Measurements from ENCODE around the gene CTR9.

The CTR9 gene

GRCh38 chr11:10763766-10764165 is 12.7 kb downstream of the CTR9 start:
- POLR2A ChIA-PET = no interaction called here
- H3K4me3 ChIP-seq (ENCODE audit: control insufficient read depth in 1 of 7, extremely low read depth in 1 of 7, insufficient read depth in 4 of 7, low read depth in 2 of 7, low read length in 6 of 7) = no peak overlapping the region
- no peak for DNase-seq
- H3K4me1 ChIP-seq (ENCODE audit: control extremely low read depth in 1 of 4, control insufficient read depth in 4 of 4, insufficient read depth in 4 of 4, low read length in 3 of 4) = peaks cover 0 to 14% (median 5%) of the 10 kb centered on the region in 4 experiments
- CTCF ChIA-PET = interaction anchor here (1.2 to 9.9 kb wide), 4 partner anchors 7 to 29 kb away, joined by 3 to 78 read pairs (median 6); no protein-coding TSS in a partner anchor
- H3K9me3 ChIP-seq (ENCODE audit: control extremely low read depth in 1 of 5, control insufficient read depth in 4 of 5, insufficient read depth in 2 of 5, low read depth in 1 of 5, low read length in 4 of 5) = no peaks in the 10 kb centered on the region
- 100% methylated on average over 2 of the region's 4 CpGs for WGBS (ENCODE audit: insufficient coverage)
- no peak overlapping the region for H3K27ac ChIP-seq (ENCODE audit: insufficient read depth in 1 of 2, low read depth in 1 of 2, low read length in 2 of 2, poor library complexity in 1 of 2, severe bottlenecking in 2 of 2)
- H3K27me3 ChIP-seq (replicated peaks in 2 of 5; ENCODE audit: control insufficient read depth in 4 of 5, insufficient read depth in 5 of 5, low read length in 4 of 5) = no peaks in the 10 kb centered on the region
- H3K36me3 ChIP-seq (ENCODE audit: control insufficient read depth in 4 of 4, insufficient read depth in 4 of 4, low read length in 3 of 4) = peaks cover 5 to 59% (median 42%) of the 10 kb centered on the region in 4 experiments

DNA sequence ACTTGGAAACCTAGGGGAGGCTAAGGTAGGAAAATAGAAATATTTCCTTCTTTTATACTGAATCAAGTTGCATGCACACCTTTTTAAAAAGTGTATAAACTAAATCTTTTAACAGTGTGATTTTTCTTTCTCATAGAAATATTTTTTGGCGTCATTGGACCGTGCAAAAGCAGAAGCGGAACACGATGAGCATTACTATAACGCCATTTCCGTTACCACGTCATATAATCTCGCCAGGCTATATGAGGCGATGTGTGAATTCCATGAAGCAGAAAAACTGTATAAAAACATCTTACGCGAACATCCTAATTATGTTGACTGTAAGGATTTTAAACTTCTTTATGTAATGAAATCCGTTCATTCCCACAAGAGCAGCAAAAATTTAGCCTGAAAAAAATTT is 13.4 kb downstream of the CTR9 start:
- 93% methylated on average over 8 of the region's 12 CpGs for WGBS (ENCODE audit: insufficient coverage)
- peaks cover 5 to 56% (median 41%) of the 10 kb centered on the region in 4 experiments for H3K36me3 ChIP-seq (ENCODE audit: control insufficient read depth in 4 of 4, insufficient read depth in 4 of 4, low read length in 3 of 4)
- DNase-seq = no peak
- peaks cover 0 to 10% (median 5%) of the 10 kb centered on the region in 4 experiments for H3K4me1 ChIP-seq (ENCODE audit: control extremely low read depth in 1 of 4, control insufficient read depth in 4 of 4, insufficient read depth in 4 of 4, low read length in 3 of 4)
- H3K27me3 ChIP-seq (replicated peaks in 2 of 5; ENCODE audit: control insufficient read depth in 4 of 5, insufficient read depth in 5 of 5, low read length in 4 of 5) = no peaks in the 10 kb centered on the region
- POLR2A ChIA-PET = no interaction called here
- H3K4me3 ChIP-seq (ENCODE audit: control insufficient read depth in 1 of 7, extremely low read depth in 1 of 7, insufficient read depth in 4 of 7, low read depth in 2 of 7, low read length in 6 of 7) = no peak overlapping the region
- H3K9me3 ChIP-seq (ENCODE audit: control extremely low read depth in 1 of 5, control insufficient read depth in 4 of 5, insufficient read depth in 2 of 5, low read depth in 1 of 5, low read length in 4 of 5) = no peaks in the 10 kb centered on the region
- H3K27ac ChIP-seq (ENCODE audit: insufficient read depth in 1 of 2, low read depth in 1 of 2, low read length in 2 of 2, poor library complexity in 1 of 2, severe bottlenecking in 2 of 2) = no peak overlapping the region
- CTCF ChIA-PET = interaction anchor here (1.4 kb wide), 1 partner anchor 16 kb away, joined by 3 read pairs; no protein-coding TSS in a partner anchor

GRCh38 chr11:10770626-10771254 is 19.7 kb downstream of the CTR9 start:
- no CpG with 5 or more reads among the region's 2 CpGs for WGBS (ENCODE audit: insufficient coverage)
- POLR2A ChIA-PET = interaction anchor here (0.5 kb wide), 1 partner anchor 127 kb away, joined by 4 read pairs; no protein-coding TSS in a partner anchor
- Histone ChIP-seq H3K27ac (ENCODE audit: insufficient read depth in 1 of 2, low read depth in 1 of 2, low read length in 2 of 2, poor library complexity in 1 of 2, severe bottlenecking in 2 of 2) (no peak overlapping the region), H3K4me1 (ENCODE audit: control extremely low read depth in 1 of 4, control insufficient read depth in 4 of 4, insufficient read depth in 4 of 4, low read length in 3 of 4) (no peaks in the 10 kb centered on the region), H3K4me3 (ENCODE audit: control insufficient read depth in 1 of 7, extremely low read depth in 1 of 7, insufficient read depth in 4 of 7, low read depth in 2 of 7, low read length in 6 of 7) (no peak overlapping the region), H3K27me3 (replicated peaks in 2 of 5; ENCODE audit: control insufficient read depth in 4 of 5, insufficient read depth in 5 of 5, low read length in 4 of 5) (no peaks in the 10 kb centered on the region), H3K9me3 (ENCODE audit: control extremely low read depth in 1 of 5, control insufficient read depth in 4 of 5, insufficient read depth in 2 of 5, low read depth in 1 of 5, low read length in 4 of 5) (no peaks in the 10 kb centered on the region), H3K36me3 (ENCODE audit: control insufficient read depth in 4 of 4, insufficient read depth in 4 of 4, low read length in 3 of 4) (peaks cover 26 to 71% (median 48%) of the 10 kb centered on the region in 4 experiments)
- peak; percentile 31 to 48 (median 47) for DNase-seq
- CTCF ChIA-PET = interaction anchor here (0.9 to 5.5 kb wide), 14 partner anchors 8 to 252 kb away, joined by 3 to 78 read pairs (median 5); partner anchors contain the start of gene EIF4G2

GRCh38 chr11:10771457-10771856 is 20.4 kb downstream of the CTR9 start:
- Histone ChIP-seq H3K27me3 (replicated peaks in 2 of 5; ENCODE audit: control insufficient read depth in 4 of 5, insufficient read depth in 5 of 5, low read length in 4 of 5) (no peaks in the 10 kb centered on the region), H3K4me3 (ENCODE audit: control insufficient read depth in 1 of 7, extremely low read depth in 1 of 7, insufficient read depth in 4 of 7, low read depth in 2 of 7, low read length in 6 of 7) (no peak overlapping the region), H3K9me3 (ENCODE audit: control extremely low read depth in 1 of 5, control insufficient read depth in 4 of 5, insufficient read depth in 2 of 5, low read depth in 1 of 5, low read length in 4 of 5) (no peaks in the 10 kb centered on the region), H3K36me3 (ENCODE audit: control insufficient read depth in 4 of 4, insufficient read depth in 4 of 4, low read length in 3 of 4) (peaks cover 29 to 70% (median 51%) of the 10 kb centered on the region in 4 experiments), H3K4me1 (ENCODE audit: control extremely low read depth in 1 of 4, control insufficient read depth in 4 of 4, insufficient read depth in 4 of 4, low read length in 3 of 4) (no peaks in the 10 kb centered on the region), H3K27ac (ENCODE audit: insufficient read depth in 1 of 2, low read depth in 1 of 2, low read length in 2 of 2, poor library complexity in 1 of 2, severe bottlenecking in 2 of 2) (no peak overlapping the region)
- WGBS (ENCODE audit: insufficient coverage) = no CpG with 5 or more reads among the region's 1 CpG
- ChIA-PET CTCF (interaction anchor here (0.7 to 5.5 kb wide), 10 partner anchors 10 to 252 kb away, joined by 3 to 78 read pairs (median 6); partner anchors contain the start of gene EIF4G2), POLR2A (no interaction called here)
- no peak for DNase-seq

GRCh38 chr11:10774811-10775210 is 23.8 kb downstream of the CTR9 start:
- H3K4me3 ChIP-seq (ENCODE audit: control insufficient read depth in 1 of 7, extremely low read depth in 1 of 7, insufficient read depth in 4 of 7, low read depth in 2 of 7, low read length in 6 of 7) = no peak overlapping the region
- peaks cover 0 to 16% (median 14%) of the 10 kb centered on the region in 4 experiments for H3K4me1 ChIP-seq (ENCODE audit: control extremely low read depth in 1 of 4, control insufficient read depth in 4 of 4, insufficient read depth in 4 of 4, low read length in 3 of 4)
- ChIA-PET CTCF (interaction anchor here (1.2 to 6.1 kb wide), 2 partner anchors 9 to 17 kb away, joined by 4 to 36 read pairs; no protein-coding TSS in a partner anchor), POLR2A (no interaction called here)
- WGBS (ENCODE audit: insufficient coverage) = 100% methylated on average over 2 of the region's 2 CpGs
- peaks cover 36 to 77% (median 59%) of the 10 kb centered on the region in 4 experiments for H3K36me3 ChIP-seq (ENCODE audit: control insufficient read depth in 4 of 4, insufficient read depth in 4 of 4, low read length in 3 of 4)
- DNase-seq = no peak
- H3K27ac ChIP-seq (ENCODE audit: insufficient read depth in 1 of 2, low read depth in 1 of 2, low read length in 2 of 2, poor library complexity in 1 of 2, severe bottlenecking in 2 of 2) = no peak overlapping the region
- no peaks in the 10 kb centered on the region for H3K27me3 ChIP-seq (replicated peaks in 2 of 5; ENCODE audit: control insufficient read depth in 4 of 5, insufficient read depth in 5 of 5, low read length in 4 of 5)
- no peaks in the 10 kb centered on the region for H3K9me3 ChIP-seq (ENCODE audit: control extremely low read depth in 1 of 5, control insufficient read depth in 4 of 5, insufficient read depth in 2 of 5, low read depth in 1 of 5, low read length in 4 of 5)

GRCh38 chr11:10777393-10777793 is 26.3 kb downstream of the CTR9 start:
- peaks cover 29 to 58% (median 45%) of the 10 kb centered on the region in 4 experiments for H3K36me3 ChIP-seq (ENCODE audit: control insufficient read depth in 4 of 4, insufficient read depth in 4 of 4, low read length in 3 of 4)
- POLR2A ChIA-PET = no interaction called here
- H3K4me1 ChIP-seq (ENCODE audit: control extremely low read depth in 1 of 4, control insufficient read depth in 4 of 4, insufficient read depth in 4 of 4, low read length in 3 of 4) = peaks cover 0 to 18% (median 15%) of the 10 kb centered on the region in 4 experiments
- WGBS (ENCODE audit: insufficient coverage) = 16% methylated on average over 3 of the region's 3 CpGs
- DNase-seq = peak in 2 of 3 donors; percentile 62 to 81
- CTCF ChIA-PET = interaction anchor here (1.4 to 6.1 kb wide), 2 partner anchors 14 kb away, joined by 4 to 36 read pairs; no protein-coding TSS in a partner anchor
- peak overlapping the region in 1 of 2 experiments; percentile 36 for H3K27ac ChIP-seq (ENCODE audit: insufficient read depth in 1 of 2, low read depth in 1 of 2, low read length in 2 of 2, poor library complexity in 1 of 2, severe bottlenecking in 2 of 2)
- peak overlapping the region in 1 of 7 experiments; percentile 45 for H3K4me3 ChIP-seq (ENCODE audit: control insufficient read depth in 1 of 7, extremely low read depth in 1 of 7, insufficient read depth in 4 of 7, low read depth in 2 of 7, low read length in 6 of 7)
- no peaks in the 10 kb centered on the region for H3K9me3 ChIP-seq (ENCODE audit: control extremely low read depth in 1 of 5, control insufficient read depth in 4 of 5, insufficient read depth in 2 of 5, low read depth in 1 of 5, low read length in 4 of 5)
- H3K27me3 ChIP-seq (replicated peaks in 2 of 5; ENCODE audit: control insufficient read depth in 4 of 5, insufficient read depth in 5 of 5, low read length in 4 of 5) = no peaks in the 10 kb centered on the region

DNA sequence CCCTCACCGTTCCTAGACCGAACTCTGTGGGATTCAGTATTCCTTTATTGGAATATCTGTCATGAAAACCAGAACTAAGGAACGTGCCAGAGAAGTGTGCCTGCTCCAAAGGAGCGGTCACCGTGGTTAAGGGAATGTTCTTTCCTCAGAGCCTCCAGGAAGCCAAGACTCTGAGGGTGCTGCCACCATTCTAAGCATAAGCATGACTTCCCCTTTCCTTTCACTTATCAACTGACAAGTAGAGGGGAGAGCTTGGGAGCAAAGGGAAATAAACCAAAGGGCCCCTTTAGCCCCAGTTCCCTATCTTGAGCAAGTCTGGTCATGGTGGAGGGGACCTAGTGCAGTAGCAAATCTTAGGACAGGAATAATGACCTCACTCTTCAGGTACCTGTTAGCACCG is 26.8 kb downstream of the CTR9 start:
- Histone ChIP-seq H3K27me3 (replicated peaks in 2 of 5; ENCODE audit: control insufficient read depth in 4 of 5, insufficient read depth in 5 of 5, low read length in 4 of 5) (no peaks in the 10 kb centered on the region), H3K36me3 (ENCODE audit: control insufficient read depth in 4 of 4, insufficient read depth in 4 of 4, low read length in 3 of 4) (peaks cover 27 to 54% (median 41%) of the 10 kb centered on the region in 4 experiments), H3K4me3 (ENCODE audit: control insufficient read depth in 1 of 7, extremely low read depth in 1 of 7, insufficient read depth in 4 of 7, low read depth in 2 of 7, low read length in 6 of 7) (peak overlapping the region in 1 of 7 experiments; percentile 45), H3K27ac (ENCODE audit: insufficient read depth in 1 of 2, low read depth in 1 of 2, low read length in 2 of 2, poor library complexity in 1 of 2, severe bottlenecking in 2 of 2) (peak overlapping the region in 1 of 2 experiments; percentile 36), H3K9me3 (ENCODE audit: control extremely low read depth in 1 of 5, control insufficient read depth in 4 of 5, insufficient read depth in 2 of 5, low read depth in 1 of 5, low read length in 4 of 5) (no peaks in the 10 kb centered on the region), H3K4me1 (ENCODE audit: control extremely low read depth in 1 of 4, control insufficient read depth in 4 of 4, insufficient read depth in 4 of 4, low read length in 3 of 4) (peaks cover 0 to 18% (median 15%) of the 10 kb centered on the region in 4 experiments)
- WGBS (ENCODE audit: insufficient coverage) = 27% methylated on average over 5 of the region's 6 CpGs
- DNase-seq = peak in 2 of 3 donors; percentile 56 to 75
- POLR2A ChIA-PET = interaction anchor here (1.0 kb wide), 1 partner anchor 15 kb away, joined by 5 read pairs; no protein-coding TSS in a partner anchor
- CTCF ChIA-PET = interaction anchor here (0.5 to 6.1 kb wide), 3 partner anchors 14 to 61 kb away, joined by 3 to 36 read pairs (median 4); no protein-coding TSS in a partner anchor

Measured in common myeloid progenitor, CD34-positive (primary cell).